ENCODE data around the gene ALDH3A2.
"Not testable (repeated sequence)": the region's sequence is repeated elsewhere in the genome, so short reads cannot be mapped to it uniquely, and the experiment has no call there.

The ALDH3A2 gene

GRCh38 chr17:19651451-19652238, 3.1 kb downstream of the ALDH3A2 start:
- no peak for DNase-seq

DNA sequence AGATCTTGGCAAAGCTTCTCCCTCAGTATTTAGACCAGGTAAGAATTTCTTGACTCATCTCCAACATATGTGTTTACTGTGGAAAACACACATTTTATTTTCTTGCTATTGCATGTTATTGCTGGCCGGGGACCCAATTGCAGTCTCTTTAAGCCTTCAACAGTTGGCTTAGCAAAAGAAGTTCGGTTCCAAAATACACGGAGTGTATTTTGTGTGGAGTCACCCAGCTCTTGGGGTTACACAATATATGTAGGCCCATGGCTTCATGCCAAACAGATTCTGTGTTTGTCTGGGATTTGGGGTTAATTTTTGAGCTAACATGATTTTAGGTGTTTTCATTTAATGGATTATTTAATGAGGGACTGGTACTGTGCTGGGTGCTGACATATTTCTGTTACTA, 4.0 kb downstream of the ALDH3A2 start:
- no peak for DNase-seq

GRCh38 chr17:19654342-19654886, 5.9 kb downstream of the ALDH3A2 start:
- no peak for DNase-seq

GRCh38 chr17:19654896-19655295, 6.3 kb downstream of the ALDH3A2 start:
- no peak for DNase-seq

- no peak for DNase-seq
Observed at GRCh38 chr17:19656336-19656735, 7.8 kb downstream of the ALDH3A2 start.

GRCh38 chr17:19656851-19657581, 8.5 kb downstream of the ALDH3A2 start:
- no peak for DNase-seq

DNA sequence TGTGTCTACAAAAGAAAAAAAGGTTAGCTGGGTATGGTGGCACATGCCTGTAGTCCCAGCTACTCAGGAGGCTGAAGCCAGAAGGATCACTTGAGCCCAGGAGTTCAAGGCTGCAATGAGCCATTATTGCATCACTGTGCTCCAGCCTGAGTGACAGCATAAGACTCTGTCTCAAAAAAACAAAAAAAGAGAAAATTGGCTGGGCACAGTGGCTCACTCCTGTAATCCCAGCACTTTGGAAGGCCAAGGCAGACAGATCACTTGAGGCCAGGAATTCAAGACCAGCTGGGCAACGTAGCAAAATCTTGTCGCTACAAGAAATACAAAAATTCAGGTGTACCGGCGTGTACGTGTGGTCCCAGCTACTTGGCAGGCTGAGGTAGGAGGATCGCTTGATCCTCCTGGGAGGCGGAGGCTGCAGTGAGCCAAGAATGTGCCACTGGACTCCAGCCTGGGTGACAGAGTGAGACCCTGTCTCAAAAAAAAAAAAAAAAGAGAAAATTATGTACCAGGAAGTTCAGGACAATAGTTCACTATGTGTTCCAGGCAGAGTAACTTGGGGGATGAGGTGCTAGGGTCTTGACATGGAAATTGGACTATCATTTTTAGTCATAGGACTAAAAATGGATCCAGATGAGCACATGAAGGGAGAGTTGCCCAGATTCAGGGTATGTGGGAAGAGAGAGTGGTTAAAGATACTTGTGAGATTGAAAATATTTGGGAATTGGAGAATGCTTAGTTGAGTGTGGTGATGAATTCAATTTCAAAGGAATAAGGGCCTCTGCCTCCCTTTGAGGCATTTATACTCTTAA, 11.0 kb downstream of the ALDH3A2 start:
- DNase-seq = no peak

DNA sequence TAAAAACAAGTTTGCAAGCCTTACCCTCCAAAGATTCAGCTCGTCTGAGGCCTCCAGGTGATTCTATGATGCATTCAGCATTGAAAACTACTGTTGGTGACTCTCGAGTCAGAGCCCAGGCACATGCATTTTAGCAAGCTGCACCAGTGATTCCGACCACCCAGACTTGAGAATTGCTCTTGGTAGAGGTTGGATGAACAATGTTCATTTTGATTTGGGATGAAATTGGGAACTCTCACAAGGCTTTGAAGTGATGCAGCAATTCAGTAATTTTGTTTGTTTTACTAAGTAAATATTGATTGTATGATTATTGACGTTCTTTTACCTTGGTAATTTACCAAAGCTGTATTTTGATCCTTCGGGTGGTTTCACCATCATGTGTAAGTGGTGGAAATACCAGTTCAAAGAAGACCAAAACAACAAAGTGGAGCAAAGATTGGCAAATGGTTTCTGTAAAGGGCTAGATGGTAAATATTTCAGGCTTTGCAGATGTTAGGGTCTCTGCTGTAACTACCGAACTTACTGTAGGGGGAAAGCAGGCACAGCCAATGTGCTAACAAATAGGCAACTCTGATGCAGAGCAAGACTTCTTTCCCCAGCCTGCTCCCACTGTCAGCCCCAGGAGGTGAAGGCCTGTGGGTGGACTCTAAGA, 11.8 kb downstream of the ALDH3A2 start:
- no peak for DNase-seq

DNA sequence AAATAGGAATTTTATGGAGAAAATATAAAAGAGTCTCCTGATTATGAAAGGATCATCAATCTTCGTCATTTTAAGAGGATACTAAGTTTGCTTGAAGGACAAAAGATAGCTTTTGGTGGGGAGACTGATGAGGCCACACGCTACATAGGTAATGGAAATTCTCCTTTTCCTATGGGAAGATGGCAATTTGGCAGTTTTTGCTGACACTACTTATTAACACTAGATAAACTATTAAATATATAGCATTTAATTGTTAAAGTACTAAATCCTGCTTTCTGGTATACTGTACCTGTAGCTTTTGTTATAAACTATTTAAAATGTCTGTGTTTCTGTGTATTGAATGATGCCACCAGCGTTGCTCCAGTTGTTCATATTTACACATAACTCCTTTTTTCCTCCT, 12.6 kb downstream of the ALDH3A2 start:
- no peak for DNase-seq

DNA sequence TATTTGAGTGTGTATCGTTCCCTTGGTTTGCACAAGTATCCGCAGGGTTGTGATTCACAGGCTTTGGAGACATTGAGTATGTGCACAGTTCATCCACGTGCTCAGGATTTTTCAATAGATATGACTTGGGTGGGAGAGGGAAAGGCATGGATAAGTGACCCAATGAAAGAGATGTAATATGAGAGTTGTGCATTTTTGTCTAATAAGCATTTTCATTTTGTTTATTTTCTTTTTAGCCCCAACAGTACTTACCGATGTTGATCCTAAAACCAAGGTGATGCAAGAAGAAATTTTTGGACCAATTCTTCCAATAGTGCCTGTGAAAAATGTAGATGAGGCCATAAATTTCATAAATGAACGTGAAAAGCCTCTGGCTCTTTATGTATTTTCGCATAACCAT, 14.5 kb downstream of the ALDH3A2 start:
- DNase-seq = no peak

GRCh38 chr17:19664136-19664820, 15.7 kb downstream of the ALDH3A2 start:
- no peak for DNase-seq

DNA sequence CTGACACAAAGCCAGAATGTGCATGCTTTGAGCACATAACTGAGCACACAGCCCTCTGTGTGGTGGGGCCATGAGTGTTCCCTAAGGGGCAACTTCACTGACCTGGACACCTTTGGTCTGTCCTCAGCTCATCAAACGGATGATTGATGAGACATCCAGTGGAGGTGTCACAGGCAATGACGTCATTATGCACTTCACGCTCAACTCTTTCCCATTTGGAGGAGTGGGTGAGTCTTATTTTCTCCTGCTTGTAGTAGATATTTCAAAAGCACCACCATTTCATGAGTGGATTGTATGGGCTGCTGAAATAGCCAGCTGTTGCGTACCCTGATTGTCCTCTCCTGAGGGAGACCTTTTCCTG, 16.2 kb downstream of the ALDH3A2 start:
- DNase-seq = no peak

GRCh38 chr17:19669680-19670079, 21.1 kb downstream of the ALDH3A2 start:
- DNase-seq = not testable (repeated sequence)

DNA sequence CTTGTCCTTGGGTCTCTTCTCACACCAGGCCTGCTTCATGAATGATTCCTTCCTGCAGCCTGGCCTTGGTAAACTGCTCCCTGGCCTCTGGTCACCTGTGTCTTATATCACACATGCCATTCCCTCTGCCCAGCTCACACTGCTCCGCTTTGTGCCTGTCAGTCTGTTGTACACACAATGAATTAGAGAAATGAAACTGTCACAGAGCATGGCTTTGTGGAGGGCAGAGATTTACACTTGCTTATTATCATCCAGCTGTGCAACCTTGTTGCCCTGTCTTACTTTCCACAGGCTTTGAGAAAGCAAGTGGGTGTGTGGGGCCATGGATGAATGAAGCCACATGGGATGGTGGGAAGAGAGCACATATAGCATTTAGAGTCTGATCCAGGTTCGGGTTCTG, 22.4 kb downstream of the ALDH3A2 start:
- DNase-seq = no peak

- no peak for DNase-seq
Observed at GRCh38 chr17:19671433-19671832, 22.9 kb downstream of the ALDH3A2 start.

GRCh38 chr17:19672009-19672750, 23.6 kb downstream of the ALDH3A2 start:
- no peak for DNase-seq

GRCh38 chr17:19673623-19674022, 25.1 kb downstream of the ALDH3A2 start:
- DNase-seq = no peak

- no peak for DNase-seq
Observed at GRCh38 chr17:19676896-19677295, 28.3 kb downstream of the ALDH3A2 start.

DNA sequence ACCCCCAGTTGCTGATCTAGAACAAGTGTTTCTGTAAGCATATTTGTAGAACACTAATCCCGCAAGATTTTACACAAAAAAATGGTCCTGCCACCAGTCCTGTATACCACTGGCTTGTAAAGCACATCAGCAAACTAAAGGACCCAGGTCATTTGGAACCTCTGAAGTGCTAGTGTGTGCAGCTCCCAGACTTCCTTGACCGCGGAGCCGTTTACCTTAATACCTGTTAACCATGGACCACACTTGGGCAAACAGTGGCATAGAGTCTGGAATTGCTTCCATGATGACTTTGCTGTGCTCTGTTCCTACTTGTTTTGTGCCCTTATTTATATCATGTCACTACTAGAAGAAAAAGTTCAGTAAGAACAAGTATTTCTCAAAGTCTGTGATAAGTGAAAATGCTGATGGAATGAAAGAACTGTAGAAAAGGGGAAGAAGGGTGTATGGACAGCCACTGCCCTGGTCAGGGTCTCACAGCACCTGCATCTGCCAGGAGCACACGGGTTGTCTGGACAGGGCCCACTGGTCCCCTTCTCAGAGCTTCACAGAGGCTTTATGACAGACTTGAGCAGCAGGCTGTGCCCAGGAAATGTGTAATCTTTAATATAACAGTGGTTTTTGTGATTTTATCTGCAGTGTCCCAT, 29.3 kb downstream of the ALDH3A2 start:
- DNase-seq = no peak

DNA sequence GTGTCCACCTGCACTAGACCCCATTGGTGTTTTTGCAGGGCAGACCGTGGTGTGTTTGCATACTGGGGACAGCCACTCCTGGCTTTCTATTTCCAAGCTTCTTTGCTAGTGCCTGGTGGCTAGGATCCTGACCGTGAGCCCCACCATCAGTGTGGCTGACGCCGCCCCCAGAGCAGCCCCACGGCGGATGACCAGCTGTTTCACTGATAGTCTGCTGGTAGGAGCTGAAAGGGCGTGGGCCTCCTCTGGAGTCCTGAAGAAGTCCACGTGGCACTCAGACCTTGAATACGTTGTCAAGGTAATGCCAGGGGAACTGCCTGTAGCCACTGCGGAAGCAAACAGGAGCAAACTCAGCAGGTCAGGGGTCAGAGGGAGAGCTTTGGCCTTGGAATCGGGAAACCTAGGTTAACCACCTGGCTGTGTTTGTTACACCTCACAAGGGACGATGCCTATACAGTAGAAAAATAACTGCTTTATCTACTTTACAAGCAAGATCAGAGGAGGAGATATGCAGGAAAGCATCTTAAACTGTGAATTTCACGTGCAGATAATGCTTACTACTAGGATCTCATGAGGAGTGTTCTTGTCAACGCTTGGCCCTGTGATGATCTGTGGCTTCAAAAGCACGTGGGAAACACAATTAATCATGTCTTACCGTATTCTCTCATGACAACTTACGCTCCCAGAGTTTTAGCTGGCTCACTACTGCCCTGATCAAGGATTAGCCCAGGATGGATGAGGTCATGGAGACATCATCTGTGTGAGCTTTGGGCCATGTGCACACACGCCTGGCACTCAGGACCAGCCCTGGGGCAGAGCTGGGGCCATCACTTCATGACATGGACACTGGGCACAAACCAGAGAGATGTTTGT, 30.3 kb downstream of the ALDH3A2 start:
- no peak for DNase-seq

All from activated CD4-positive, alpha-beta T cell treated with anti-CD3 and anti-CD28 coated beads for 4 hours (primary cell).